ENCODE data around the gene SLC36A2.

Gene SLC36A2

GRCh38 chr5:151281001-151281639 is 66.2 kb downstream of the SLC36A2 start:
- no peak for DNase-seq

GRCh38 chr5:151280443-151280842 is 66.9 kb downstream of the SLC36A2 start:
- no peak for DNase-seq

GRCh38 chr5:151278845-151279244 is 68.5 kb downstream of the SLC36A2 start:
- DNase-seq: no peak

- no peak for DNase-seq
Measured at GRCh38 chr5:151275803-151276202, 71.6 kb downstream of the SLC36A2 start.

- no peak for DNase-seq
Measured at GRCh38 chr5:151274666-151275065, 72.7 kb downstream of the SLC36A2 start.

GRCh38 chr5:151271336-151271735 is 76.0 kb downstream of the SLC36A2 start:
- no peak for DNase-seq

- no peak for DNase-seq
Measured at GRCh38 chr5:151270599-151270998, 76.8 kb downstream of the SLC36A2 start.

- DNase-seq: no peak
Measured at GRCh38 chr5:151267491-151268260, 79.7 kb downstream of the SLC36A2 start.

Measured in NCI-H510A treated with DMSO at 0.1 percent for 48 hours (cell line).